DND-41 (cell line): ENCODE measurements around the gene HOXC4.

ENCODE experiments used
- ATAC-seq: fragments of 200-7000 bp; cut with Tn5 transposase; 3 replicates; pipeline ENCODE4 v1.9.1; 2021; ENCODE audit warnings: low read depth; ENCODE audit not compliant: insufficient read depth
- DNase-seq: peaks from one replicate; pipeline ENCODE4 v3.0.0-alpha.2; 2020
- H2AFZ ChIP-seq: 2 replicates; pipeline ENCODE4 v1.6.0; 2012; ENCODE audit warnings: low read depth, low read length
- H3K27ac ChIP-seq: 2 replicates; pipeline ENCODE4 v1.5.1; 2012; ENCODE audit warnings: low read length, inconsistent platforms
- H3K27me3 ChIP-seq: fragments of 200-600 bp; sonication (generic); 2 replicates; pipeline ENCODE4 v1.6.0; 2012; ENCODE audit warnings: low read length, mild to moderate bottlenecking, inconsistent platforms; ENCODE audit not compliant: insufficient read depth, poor library complexity
- H3K36me3 ChIP-seq: 2 replicates; pipeline ENCODE4 v1.5.1; 2012; ENCODE audit warnings: low read length, inconsistent platforms; ENCODE audit not compliant: insufficient read depth
- H3K4me1 ChIP-seq: 2 replicates; pipeline ENCODE4 v1.5.1; 2012; ENCODE audit warnings: mild to moderate bottlenecking, low read length; ENCODE audit not compliant: insufficient read depth
- H3K4me2 ChIP-seq: 2 replicates; pipeline ENCODE4 v1.6.0; 2012; ENCODE audit warnings: mild to moderate bottlenecking, moderate library complexity, low read length, inconsistent platforms; ENCODE audit not compliant: insufficient read depth
- H3K4me3 ChIP-seq, 2 experiments: fragments of 200-600 bp in 1 of 2; shearing (Covaris generic) in 1 of 2; 2 replicates each; pipeline ENCODE4 v1.5.1; 2012 to 2016; ENCODE audit warnings: inconsistent platforms in 2 of 2, low read length in 2 of 2, mild to moderate bottlenecking in 2 of 2, low read depth in 1 of 2, moderate library complexity in 1 of 2
- H3K79me2 ChIP-seq: 2 replicates; pipeline ENCODE4 v1.6.0; 2012; ENCODE audit warnings: low read length, inconsistent platforms; ENCODE audit not compliant: insufficient read depth
- H3K9ac ChIP-seq: 2 replicates; pipeline ENCODE4 v1.6.0; 2012; ENCODE audit warnings: low read depth, mild to moderate bottlenecking, inconsistent platforms, low read length, moderate library complexity
- H3K9me3 ChIP-seq: 2 replicates; pipeline ENCODE4 v1.5.1; 2012; ENCODE audit warnings: low read length, moderate library complexity, mild to moderate bottlenecking, inconsistent platforms; ENCODE audit not compliant: insufficient read depth, severe bottlenecking
- H4K20me1 ChIP-seq: 2 replicates; pipeline ENCODE4 v1.6.0; 2012; ENCODE audit warnings: low read length; ENCODE audit not compliant: insufficient read depth
- EZH2 ChIP-seq: IDR thresholded peaks from 3 replicates; pipeline ENCODE4 v1.6.1; 2012; ENCODE audit warnings: borderline replicate concordance, low read depth, mild to moderate bottlenecking, moderate library complexity, low read length, inconsistent platforms; ENCODE audit not compliant: severe bottlenecking
- TF ChIP-seq, protein P1 (sequence below): IDR thresholded peaks from 2 replicates; pipeline ENCODE4 v1.5.1; 2012; ENCODE audit warnings: borderline replicate concordance, low read length, moderate library complexity, mild to moderate bottlenecking; ENCODE audit not compliant: poor library complexity, severe bottlenecking; ENCODE audit errors: extremely low read depth

Gene HOXC4

DNA sequence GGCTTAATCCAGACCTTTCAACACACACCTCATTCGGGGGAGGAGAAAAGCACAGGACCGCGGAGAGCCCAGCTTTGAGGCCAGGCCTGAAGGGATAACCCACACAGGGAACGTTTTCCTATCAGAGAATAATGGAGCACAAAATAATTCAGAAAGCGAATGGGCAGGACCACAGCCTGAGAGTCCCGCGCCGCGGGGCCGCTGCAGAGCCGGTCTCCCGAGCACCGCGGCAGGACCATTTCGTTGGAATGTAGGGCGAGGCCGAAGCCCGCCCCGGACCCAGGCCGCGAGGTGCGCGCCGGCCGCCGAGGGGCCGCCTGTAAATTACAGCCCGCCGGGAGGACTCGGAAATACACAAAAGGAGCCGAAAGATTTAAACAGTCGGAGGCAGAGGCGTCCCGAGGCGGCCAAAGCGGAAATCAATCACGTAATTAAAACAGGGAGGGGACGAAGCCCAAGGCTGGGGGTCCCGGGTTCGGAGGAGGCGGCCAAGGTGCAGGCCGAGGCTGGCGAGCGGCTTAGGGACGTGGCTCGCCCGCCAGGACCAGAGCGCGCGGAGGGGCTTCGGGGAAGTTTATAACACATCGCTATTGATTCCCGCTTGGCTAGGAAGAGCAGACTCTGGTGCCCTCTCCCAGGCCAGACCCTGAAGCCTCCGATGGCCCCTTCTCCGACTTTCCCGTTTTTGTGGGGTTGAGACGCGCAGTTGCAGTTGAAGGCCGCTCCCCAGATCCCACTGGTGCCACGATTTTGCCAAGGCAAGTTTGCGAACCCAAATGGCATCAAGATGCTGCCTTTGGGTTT lies 6.3 kb upstream of the HOXC4 start:
- peaks cover 48% of the 10 kb centered on the region for H3K27me3 ChIP-seq
- H3K9ac ChIP-seq: no peak overlapping the region
- H3K79me2 ChIP-seq: no peaks in the 10 kb centered on the region
- no peaks in the 10 kb centered on the region for H4K20me1 ChIP-seq
- no peak for TF ChIP-seq EZH2
- TF ChIP-seq, protein P1, sequence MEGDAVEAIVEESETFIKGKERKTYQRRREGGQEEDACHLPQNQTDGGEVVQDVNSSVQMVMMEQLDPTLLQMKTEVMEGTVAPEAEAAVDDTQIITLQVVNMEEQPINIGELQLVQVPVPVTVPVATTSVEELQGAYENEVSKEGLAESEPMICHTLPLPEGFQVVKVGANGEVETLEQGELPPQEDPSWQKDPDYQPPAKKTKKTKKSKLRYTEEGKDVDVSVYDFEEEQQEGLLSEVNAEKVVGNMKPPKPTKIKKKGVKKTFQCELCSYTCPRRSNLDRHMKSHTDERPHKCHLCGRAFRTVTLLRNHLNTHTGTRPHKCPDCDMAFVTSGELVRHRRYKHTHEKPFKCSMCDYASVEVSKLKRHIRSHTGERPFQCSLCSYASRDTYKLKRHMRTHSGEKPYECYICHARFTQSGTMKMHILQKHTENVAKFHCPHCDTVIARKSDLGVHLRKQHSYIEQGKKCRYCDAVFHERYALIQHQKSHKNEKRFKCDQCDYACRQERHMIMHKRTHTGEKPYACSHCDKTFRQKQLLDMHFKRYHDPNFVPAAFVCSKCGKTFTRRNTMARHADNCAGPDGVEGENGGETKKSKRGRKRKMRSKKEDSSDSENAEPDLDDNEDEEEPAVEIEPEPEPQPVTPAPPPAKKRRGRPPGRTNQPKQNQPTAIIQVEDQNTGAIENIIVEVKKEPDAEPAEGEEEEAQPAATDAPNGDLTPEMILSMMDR: no peak
- H3K9me3 ChIP-seq: no peaks in the 10 kb centered on the region
- no peak overlapping the region for H3K4me2 ChIP-seq
- no peaks in the 10 kb centered on the region for H3K36me3 ChIP-seq
- no peak overlapping the region for H3K27ac ChIP-seq
- no peak for DNase-seq
- H3K4me3 ChIP-seq: no peak overlapping the region
- no peak for ATAC-seq
- H3K4me1 ChIP-seq: peaks cover 9% of the 10 kb centered on the region
- no peak overlapping the region for H2AFZ ChIP-seq

DNA sequence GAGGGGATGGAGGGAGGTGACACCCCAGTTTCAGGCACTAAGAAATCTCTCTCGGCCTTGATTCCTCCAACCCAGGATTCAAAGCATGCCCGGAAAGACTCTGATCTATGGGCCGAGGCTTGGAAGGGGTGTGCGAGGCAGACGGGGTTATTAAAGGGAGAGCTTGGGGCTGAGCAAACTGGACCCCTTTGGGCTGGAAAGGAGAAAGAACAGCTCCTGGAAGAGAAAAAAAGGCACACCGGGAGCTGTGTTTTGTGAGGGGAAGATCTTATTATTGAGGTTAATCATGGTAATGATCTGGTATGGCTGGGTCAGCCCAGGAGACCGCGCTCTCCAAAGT lies 5.7 kb upstream of the HOXC4 start:
- H3K4me3 ChIP-seq: no peak overlapping the region
- H3K27ac ChIP-seq: no peak overlapping the region
- H2AFZ ChIP-seq: no peak overlapping the region
- H3K79me2 ChIP-seq: no peaks in the 10 kb centered on the region
- no peak overlapping the region for H3K9ac ChIP-seq
- H4K20me1 ChIP-seq: no peaks in the 10 kb centered on the region
- H3K4me1 ChIP-seq: peaks cover 13% of the 10 kb centered on the region
- TF ChIP-seq, protein P1: no peak
- TF ChIP-seq EZH2: no peak
- H3K9me3 ChIP-seq: no peaks in the 10 kb centered on the region
- no peak for ATAC-seq
- DNase-seq: no peak
- peaks cover 48% of the 10 kb centered on the region for H3K27me3 ChIP-seq
- H3K36me3 ChIP-seq: no peaks in the 10 kb centered on the region
- H3K4me2 ChIP-seq: no peak overlapping the region

DNA sequence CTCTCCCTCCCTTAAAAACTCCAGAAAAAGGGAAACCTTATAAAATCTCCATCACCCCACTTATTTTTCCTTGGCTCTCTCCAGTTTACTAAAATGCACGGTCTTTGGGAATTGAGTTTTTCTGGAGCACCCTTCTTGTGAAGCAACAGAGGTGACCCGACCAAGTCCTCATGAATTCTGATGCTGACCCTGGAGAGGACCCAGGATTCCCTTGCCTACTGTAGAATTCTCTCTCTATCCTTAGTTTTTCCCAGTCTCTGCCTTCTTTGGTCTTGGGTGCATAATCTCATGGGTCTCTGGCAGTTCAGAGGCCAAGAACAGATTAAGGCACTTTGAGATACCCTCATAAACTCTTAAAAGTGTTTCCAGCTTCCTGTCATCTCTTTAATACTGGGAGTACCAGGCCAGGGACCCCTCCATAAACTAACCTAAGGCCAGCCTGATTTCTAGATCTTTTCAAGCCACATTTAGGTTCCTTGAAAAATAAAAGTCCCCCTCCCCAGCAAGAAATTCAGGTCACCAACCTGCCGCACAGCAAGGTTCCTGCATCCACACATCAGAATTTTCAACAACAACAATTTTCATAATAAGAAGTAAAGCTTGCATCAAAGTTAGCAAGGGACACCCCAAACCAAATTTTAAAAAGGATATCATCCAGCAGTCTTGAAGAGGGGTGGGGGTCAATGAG lies 5.1 kb upstream of the HOXC4 start:
- TF ChIP-seq EZH2: no peak
- TF ChIP-seq, protein P1: no peak
- Histone ChIP-seq H4K20me1 (no peaks in the 10 kb centered on the region), H3K4me2 (no peak overlapping the region), H3K4me1 (peaks cover 14% of the 10 kb centered on the region), H2AFZ (no peak overlapping the region), H3K9me3 (no peaks in the 10 kb centered on the region), H3K9ac (no peak overlapping the region), H3K79me2 (no peaks in the 10 kb centered on the region), H3K4me3 (no peak overlapping the region), H3K36me3 (no peaks in the 10 kb centered on the region), H3K27me3 (peaks cover 48% of the 10 kb centered on the region), H3K27ac (no peak overlapping the region)
- DNase-seq (no peak), ATAC-seq (no peak)
